RWPE1 (cell line): ENCODE results near the gene HDAC11.

ENCODE experiments used
- CTCF ChIA-PET: fragments of 350-600 bp; sonication (Branson Sonifier 250); formaldehyde crosslinking; extraction: SDS; loops from one replicate; lab custom pipeline; 2021; lab: Yijun Ruan, JAX
- POLR2A ChIA-PET: fragments of 400-600 bp; formaldehyde crosslinking; extraction: SDS; loops from one replicate; lab custom pipeline; 2020; ENCODE audit warnings: antibody characterized with exemption; ENCODE audit not compliant: low non-redundant PET; lab: Yijun Ruan, JAX
- DNase-seq: peaks from one replicate; pipeline ENCODE4 v3.0.0; 2012; ENCODE audit warnings: low spot score
- H3K27ac ChIP-seq: fragments of 450-650 bp; 2 replicates; pipeline ENCODE4 v1.5.1; 2017
- CTCF ChIP-seq: fragments of 450-650 bp; conservative IDR thresholded peaks from 2 replicates; pipeline ENCODE4 v1.5.1; 2017; ENCODE audit warnings: low read depth, mild to moderate bottlenecking

The HDAC11 gene

GRCh38 chr3:13529196-13530112 lies 49.3 kb downstream of the HDAC11 start:
- H3K27ac ChIP-seq: no peak overlapping the region; the same call in 1 of the 2 replicates
- no peak for DNase-seq
- ChIA-PET CTCF (interaction anchor here (0.6 kb wide), 1 partner anchor 504 kb away, joined by 4 read pairs; no protein-coding TSS in a partner anchor), POLR2A (no interaction called here)
- no peak for TF ChIP-seq CTCF

GRCh38 chr3:13530241-13531009 lies 50.3 kb downstream of the HDAC11 start:
- no peak for TF ChIP-seq CTCF
- H3K27ac ChIP-seq: peak overlapping the region; percentile 55
- ChIA-PET CTCF (no interaction called here), POLR2A (no interaction called here)
- no peak for DNase-seq

GRCh38 chr3:13532085-13532484 lies 52.0 kb downstream of the HDAC11 start:
- CTCF ChIA-PET: interaction anchor here (0.6 kb wide), 1 partner anchor 919 kb away, joined by 5 read pairs; no protein-coding TSS in a partner anchor

GRCh38 chr3:13532631-13533030 lies 52.5 kb downstream of the HDAC11 start:
- ChIA-PET POLR2A (no interaction called here), CTCF (no interaction called here)
- H3K27ac ChIP-seq: peak overlapping the region; percentile 87; the same call in 1 of the 2 replicates
- no peak for TF ChIP-seq CTCF
- DNase-seq: no peak

More at GRCh38 chr3:13532085-13532484, 52.0 kb downstream of the HDAC11 start:
- peak overlapping the region; percentile 87; the same call in 1 of the 2 replicates for H3K27ac ChIP-seq
- DNase-seq: no peak
- TF ChIP-seq CTCF: no peak
- POLR2A ChIA-PET: no interaction called here

GRCh38 chr3:13533885-13534301 lies 53.8 kb downstream of the HDAC11 start:
- POLR2A ChIA-PET: no interaction called here

More at GRCh38 chr3:13533885-13534301, 53.8 kb downstream of the HDAC11 start:
- H3K27ac ChIP-seq: peak overlapping the region; percentile 87
- no peak for DNase-seq
- no peak for TF ChIP-seq CTCF
- CTCF ChIA-PET: interaction anchor here (0.7 kb wide), 1 partner anchor 20 kb away, joined by 4 read pairs; no protein-coding TSS in a partner anchor
